ENCODE results near the gene ITPK1.

- TF ChIP-seq REST (IDR thresholded peaks at IDR 0.05; ENCODE audit: insufficient read depth in 1 of 2, low read depth in 2 of 2, low read length in 2 of 2) (peak; percentile 97 to 100), TAF1 (IDR thresholded peaks at IDR 0.05; ENCODE audit: borderline replicate concordance, insufficient read depth, low read length) (no peak)
These were observed 201.6 kb downstream of the ITPK1 start for GRCh38 chr14:92914087-92914656.

Measured in PFSK-1 (cell line).